PC-9 (cell line): ENCODE results near the gene COL4A3. TPM values are rescaled to one million over a fixed set of nuclear protein-coding genes. Genes with fewer than 3 reads are reported as not detected.

Experiments
- BruUV-seq: library from RNA; stranded (reverse); fragments of 400-500 nt; replicated peaks from 2 replicates; lab custom pipeline; 2021; lab: Mats Ljungman, UMichigan
- CTCF ChIA-PET: fragments of 300-600 bp; sonication (Branson Sonifier 250); formaldehyde crosslinking; loops from one replicate; lab custom pipeline; 2022; ENCODE audit warnings: antibody characterized with exemption; lab: Charles Lee
- POLR2A ChIA-PET: fragments of 300-600 bp; sonication (Branson Sonifier 250); formaldehyde crosslinking; loops from one replicate; lab custom pipeline; 2022; ENCODE audit warnings: antibody characterized with exemption; ENCODE audit not compliant: unreplicated experiment; lab: Charles Lee
- DNase-seq, 2 experiments: peaks; one replicate each; pipeline versions ENCODE4 v3.0.0 to v3.0.0-alpha.2; 2015 to 2022; ENCODE audit warnings: mixed read lengths in 1 of 2
- H2AFZ ChIP-seq: fragments of 200-600 bp; sonication (generic); 2 replicates; pipeline ENCODE4 v1.8.1; 2017; ENCODE audit warnings: antibody characterized with exemption
- H3F3A ChIP-seq: fragments of 200-600 bp; sonication (generic); 2 replicates; pipeline ENCODE4 v1.8.1; 2017; ENCODE audit warnings: antibody characterized with exemption, mild to moderate bottlenecking, low read depth; ENCODE audit not compliant: insufficient read depth
- H3K27ac ChIP-seq: fragments of 200-600 bp; sonication (generic); 2 replicates; pipeline ENCODE4 v1.6.1; 2016; ENCODE audit warnings: mixed run types
- H3K27me3 ChIP-seq: fragments of 200-600 bp; sonication (generic); 2 replicates; pipeline ENCODE4 v1.6.1; 2016; ENCODE audit warnings: low read depth, mixed run types; ENCODE audit not compliant: insufficient read depth
- H3K36me3 ChIP-seq: fragments of 200-600 bp; sonication (generic); 2 replicates; pipeline ENCODE4 v1.6.1; 2016; ENCODE audit warnings: low read depth, mixed run types
- H3K4me1 ChIP-seq: fragments of 200-600 bp; sonication (generic); replicated peaks from 2 replicates; pipeline ENCODE4 v1.6.1; 2016; ENCODE audit warnings: mixed run types; ENCODE audit not compliant: insufficient read depth
- H3K4me2 ChIP-seq: fragments of 200-600 bp; sonication (generic); 2 replicates; pipeline ENCODE4 v1.6.1; 2017; ENCODE audit warnings: mixed run types
- H3K4me3 ChIP-seq: fragments of 200-600 bp; sonication (generic); 2 replicates; pipeline ENCODE4 v1.6.1; 2016; ENCODE audit warnings: mixed run types
- H3K79me2 ChIP-seq: fragments of 200-600 bp; sonication (generic); 2 replicates; pipeline ENCODE4 v1.6.1; 2017; ENCODE audit warnings: low read depth, mixed run types
- H3K9me2 ChIP-seq: fragments of 200-600 bp; sonication (generic); 2 replicates; pipeline ENCODE4 v1.8.1; 2017; ENCODE audit warnings: mild to moderate bottlenecking; ENCODE audit not compliant: insufficient read depth
- H3K9me3 ChIP-seq: fragments of 200-600 bp; sonication (generic); 2 replicates; pipeline ENCODE4 v1.8.1; 2016; ENCODE audit warnings: low read depth; ENCODE audit not compliant: insufficient read depth
- H4K20me1 ChIP-seq: fragments of 200-600 bp; sonication (generic); 2 replicates; pipeline ENCODE4 v1.8.1; 2017; ENCODE audit not compliant: insufficient read depth
- CTCF ChIP-seq: fragments of 200-600 bp; sonication (generic); conservative IDR thresholded peaks from 2 replicates; pipeline ENCODE4 v1.6.1; 2017; ENCODE audit warnings: mixed run types, antibody characterized with exemption, mild to moderate bottlenecking, moderate library complexity
- EZH2 ChIP-seq: fragments of 200-600 bp; sonication (generic); IDR thresholded peaks from 2 replicates; pipeline ENCODE4 v1.8.0; 2017; ENCODE audit warnings: antibody characterized with exemption, low read depth
- intact Hi-C: fragments of 100-400 bp; cut with micrococcal nuclease; formaldehyde crosslinking; loops from one replicate; pipeline ENCODE4 v1.10.0; 2022; ENCODE audit not compliant: unreplicated experiment
- total RNA-seq: library from RNA; stranded (reverse); gene quantifications from 2 replicates; pipeline ENCODE4 v1.2.3, GENCODE V29; 2021

Gene COL4A3
- total RNA-seq, 1 experiment from 2014 or later = 2.2 TPM

- H3K4me2 ChIP-seq = no peak overlapping the region
- no peaks in the 10 kb centered on the region for H3K27me3 ChIP-seq
- DNase-seq = no peak
- no peaks in the 10 kb centered on the region for H3K79me2 ChIP-seq
- CTCF ChIA-PET = interaction anchor here (1.0 kb wide), 1 partner anchor 108 kb away, joined by 5 read pairs; no protein-coding TSS in a partner anchor
- H3K36me3 ChIP-seq = no peaks in the 10 kb centered on the region
- no peaks in the 10 kb centered on the region for H3K4me1 ChIP-seq
- intact Hi-C loops = loop anchor here (1.0 to 5.0 kb wide), 4 partner anchors 108 to 636 kb away; partner anchors contain the start of gene MFF
- POLR2A ChIA-PET = no interaction called here
- H2AFZ ChIP-seq = no peak overlapping the region
- no peaks in the 10 kb centered on the region for H3K9me2 ChIP-seq
- no peaks in the 10 kb centered on the region for H4K20me1 ChIP-seq
- no peak for TF ChIP-seq CTCF
- TF ChIP-seq EZH2 = no peak
- no peak overlapping the region for H3K27ac ChIP-seq
- H3K4me3 ChIP-seq = no peak overlapping the region
- H3F3A ChIP-seq = no peaks in the 10 kb centered on the region
- H3K9me3 ChIP-seq = no peaks in the 10 kb centered on the region
- BruUV-seq = no TSS peak
These were observed 33.8 kb upstream of the COL4A3 start for GRCh38 chr2:227130636-227131035.

- Histone ChIP-seq H3K27ac (no peak overlapping the region), H3K79me2 (no peaks in the 10 kb centered on the region), H4K20me1 (no peaks in the 10 kb centered on the region), H3K9me2 (no peaks in the 10 kb centered on the region), H3F3A (no peaks in the 10 kb centered on the region), H2AFZ (no peak overlapping the region), H3K9me3 (no peaks in the 10 kb centered on the region), H3K4me2 (no peak overlapping the region), H3K36me3 (no peaks in the 10 kb centered on the region), H3K4me3 (no peak overlapping the region), H3K4me1 (no peaks in the 10 kb centered on the region), H3K27me3 (no peaks in the 10 kb centered on the region)
- intact Hi-C loops = loop anchor here (5.0 kb wide), 2 partner anchors 194 to 274 kb away; partner anchors contain the start of gene MFF
- ChIA-PET CTCF (no interaction called here), POLR2A (interaction anchor here (0.7 kb wide), 1 partner anchor 265 kb away, joined by 18 read pairs; no protein-coding TSS in a partner anchor)
- no peak for DNase-seq
- TF ChIP-seq CTCF = no peak
- TF ChIP-seq EZH2 = no peak
- BruUV-seq = no TSS peak
These were observed 31.4 kb upstream of the COL4A3 start for GRCh38 chr2:227132986-227133385.

- Histone ChIP-seq H3K4me2 (no peak overlapping the region), H2AFZ (no peak overlapping the region), H4K20me1 (no peaks in the 10 kb centered on the region), H3K9me2 (no peaks in the 10 kb centered on the region), H3K4me3 (no peak overlapping the region), H3K27me3 (no peaks in the 10 kb centered on the region), H3K36me3 (no peaks in the 10 kb centered on the region), H3K27ac (no peak overlapping the region), H3F3A (no peaks in the 10 kb centered on the region), H3K9me3 (no peaks in the 10 kb centered on the region), H3K79me2 (no peaks in the 10 kb centered on the region), H3K4me1 (no peaks in the 10 kb centered on the region)
- TF ChIP-seq CTCF (no peak), EZH2 (no peak)
- ChIA-PET CTCF (no interaction called here), POLR2A (no interaction called here)
- BruUV-seq = no TSS peak
- intact Hi-C loops = loop anchor here (5.0 kb wide), 2 partner anchors 193 to 273 kb away; partner anchors contain the start of gene MFF
- DNase-seq = no peak
These were observed 29.8 kb upstream of the COL4A3 start for GRCh38 chr2:227134591-227134990.
